TTC549 (cell line): Measurements from ENCODE around the gene TSPAN14.
"Not testable (repeated sequence)": the region's sequence is repeated elsewhere in the genome, so short reads cannot be mapped to it uniquely, and the experiment has no call there.

Experiments used
- FAIRE-seq: peaks from 2 replicates; lab custom pipeline; 2012; peaks lifted over from hg19 to GRCh38; lab: Jason Lieb, UNC

The TSPAN14 gene

GRCh38 chr10:80472234-80473095 is 18.4 kb downstream of the TSPAN14 start:
- FAIRE-seq = no peak

GRCh38 chr10:80473096-80473657 is 19.1 kb downstream of the TSPAN14 start:
- no peak for FAIRE-seq

GRCh38 chr10:80473692-80474596 is 19.8 kb downstream of the TSPAN14 start:
- FAIRE-seq = no peak

GRCh38 chr10:80474597-80474910 is 20.4 kb downstream of the TSPAN14 start:
- FAIRE-seq = no peak

- FAIRE-seq = no peak
Observed at GRCh38 chr10:80474941-80475340, 20.8 kb downstream of the TSPAN14 start.

GRCh38 chr10:80475641-80476040 is 21.5 kb downstream of the TSPAN14 start:
- FAIRE-seq = not testable (repeated sequence)

- no peak for FAIRE-seq
Observed at GRCh38 chr10:80476685-80477084, 22.6 kb downstream of the TSPAN14 start.

GRCh38 chr10:80477813-80478212 is 23.7 kb downstream of the TSPAN14 start:
- FAIRE-seq = no peak

- not testable (repeated sequence) for FAIRE-seq
Observed at GRCh38 chr10:80480373-80480772, 26.3 kb downstream of the TSPAN14 start.

- no peak for FAIRE-seq
Observed at GRCh38 chr10:80480852-80481251, 26.7 kb downstream of the TSPAN14 start.

GRCh38 chr10:80484243-80484642 is 30.1 kb downstream of the TSPAN14 start:
- FAIRE-seq = no peak

GRCh38 chr10:80484676-80485075 is 30.6 kb downstream of the TSPAN14 start:
- no peak for FAIRE-seq

- no peak for FAIRE-seq
Observed at GRCh38 chr10:80485076-80485945, 31.2 kb downstream of the TSPAN14 start.

GRCh38 chr10:80485946-80486764 is 32.0 kb downstream of the TSPAN14 start:
- no peak for FAIRE-seq

- no peak for FAIRE-seq
Observed at GRCh38 chr10:80486785-80487420, 32.8 kb downstream of the TSPAN14 start.

GRCh38 chr10:80487421-80487785 is 33.3 kb downstream of the TSPAN14 start:
- no peak for FAIRE-seq

GRCh38 chr10:80487791-80488538 is 33.9 kb downstream of the TSPAN14 start:
- FAIRE-seq = no peak

- FAIRE-seq = no peak
Observed at GRCh38 chr10:80488539-80489066, 34.5 kb downstream of the TSPAN14 start.

- no peak for FAIRE-seq
Observed at GRCh38 chr10:80489371-80490112, 35.4 kb downstream of the TSPAN14 start.
